SIG-M5 treated with dmso at 0.1 percent for 504 hours (cell line): ENCODE results near the gene TLX2.

ENCODE experiments used
- DNase-seq: peaks from one replicate; lab custom pipeline; 2025; ENCODE audit not compliant: unreplicated experiment; lab: John Stamatoyannopoulos, UW

Gene TLX2

GRCh38 chr2:74511104-74511989, 2.9 kb upstream of the TLX2 start:
- DNase-seq, result no peak

- no peak for DNase-seq
Observed at GRCh38 chr2:74512744-74513604, 1.3 kb upstream of the TLX2 start.

GRCh38 chr2:74513605-74514367, 464 bp upstream of the TLX2 start:
- no peak for DNase-seq

GRCh38 chr2:74515271-74515980, 1.2 kb downstream of the TLX2 start:
- no peak for DNase-seq

- no peak for DNase-seq
Observed at GRCh38 chr2:74515981-74516633, 1.9 kb downstream of the TLX2 start.

GRCh38 chr2:74516650-74517049, 2.4 kb downstream of the TLX2 start:
- no peak for DNase-seq

GRCh38 chr2:74522516-74522915, 8.3 kb downstream of the TLX2 start:
- no peak for DNase-seq

GRCh38 chr2:74524005-74524404, 9.8 kb downstream of the TLX2 start:
- DNase-seq, result no peak

- DNase-seq, result no peak
Observed at GRCh38 chr2:74524955-74525716, 10.9 kb downstream of the TLX2 start.

- DNase-seq, result peak; percentile 96
Observed at GRCh38 chr2:74525717-74526648, 11.7 kb downstream of the TLX2 start, which contains the start of gene DQX1. Gene DQX1 (minus strand): TSS chr2:74526231. CDS start chr2:74525729, 502 bp downstream.

GRCh38 chr2:74526649-74527230, 12.5 kb downstream of the TLX2 start:
- no peak for DNase-seq

- no peak for DNase-seq
Observed at GRCh38 chr2:74527741-74528140, 13.5 kb downstream of the TLX2 start.

GRCh38 chr2:74528600-74529356, 14.5 kb downstream of the TLX2 start:
- DNase-seq, result no peak

- DNase-seq, result peak; percentile 98
Observed at GRCh38 chr2:74529357-74530238, 15.3 kb downstream of the TLX2 start, which contains the start of the genes AUP1 and HTRA2. Gene AUP1 (minus strand): TSS chr2:74529706. CDS start chr2:74529629, 77 bp downstream. Gene HTRA2 (plus strand): TSS chr2:74529933. CDS start chr2:74530007, 74 bp downstream.

- peak; percentile 38 for DNase-seq
Observed at GRCh38 chr2:74530239-74531187, 16.3 kb downstream of the TLX2 start.
